ENCODE results near the gene GKN2. TPM values are rescaled to one million over a fixed set of nuclear protein-coding genes. Genes with fewer than 3 reads are reported as not detected.

GKN2 gene
- total RNA-seq, 3 donors from 2014 or later, result not detected

DNA sequence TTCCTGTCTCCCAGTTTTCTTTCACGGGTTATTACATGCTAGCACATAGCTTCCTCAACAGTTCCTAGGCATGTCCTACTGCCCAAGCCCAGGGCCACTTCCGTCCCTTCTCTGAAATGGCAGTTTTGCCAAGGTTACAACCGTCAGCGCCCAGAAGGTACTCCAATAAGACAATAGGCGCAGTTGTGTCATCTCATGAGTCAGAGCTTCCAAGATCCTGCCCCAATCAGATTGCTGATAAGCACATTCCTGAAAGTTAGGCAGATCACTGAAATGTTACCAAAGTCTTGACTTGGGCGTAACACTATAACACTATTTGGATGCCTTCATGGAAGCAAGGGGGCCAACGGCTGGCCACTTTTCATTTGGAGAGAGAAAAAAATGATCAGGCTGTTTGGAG lies 34.2 kb downstream of the GKN2 start:
- Mint-ChIP-seq H3K9me3 (no peaks in the 10 kb centered on the region), H3K4me1 (ENCODE audit: low read depth) (peaks cover 2% of the 10 kb centered on the region), H3K27me3 (ENCODE audit: low read depth) (no peaks in the 10 kb centered on the region), H3K36me3 (ENCODE audit: insufficient read depth) (no peaks in the 10 kb centered on the region), H3K4me3 (no peak overlapping the region)
- ATAC-seq, result no peak
- DNase-seq, result no peak

DNA sequence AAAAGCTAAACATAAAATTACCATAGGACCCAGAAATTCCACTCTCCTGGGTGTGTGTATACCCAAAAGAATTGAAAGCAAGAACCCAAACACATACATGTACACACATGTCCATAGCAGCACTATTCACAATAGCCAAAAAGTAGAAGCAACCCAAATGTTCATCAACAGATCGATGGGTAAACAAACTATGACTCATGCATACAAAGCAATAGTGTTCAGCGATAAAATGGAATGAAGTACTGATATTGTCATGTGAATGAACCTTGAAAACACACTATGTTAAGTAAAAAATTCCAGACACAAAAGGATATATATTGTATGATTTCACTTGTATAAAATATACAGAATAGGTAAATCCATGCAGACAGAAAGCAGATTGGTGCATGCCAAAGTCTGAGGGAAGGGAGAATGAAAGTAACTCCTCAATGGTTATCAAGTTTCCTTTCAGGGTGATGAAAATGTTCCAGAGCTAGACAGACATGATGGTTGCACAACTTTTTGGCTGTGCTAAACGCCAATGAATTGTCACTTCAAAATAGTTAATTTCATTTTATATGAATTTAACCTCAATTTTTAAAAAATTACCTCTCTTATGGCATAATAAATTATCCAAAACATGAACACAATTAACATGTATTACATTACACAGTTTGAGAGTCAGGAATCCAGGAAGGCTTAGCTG lies 35.5 kb downstream of the GKN2 start:
- Mint-ChIP-seq H3K36me3 (ENCODE audit: insufficient read depth) (no peaks in the 10 kb centered on the region), H3K27me3 (ENCODE audit: low read depth) (no peaks in the 10 kb centered on the region), H3K4me3 (no peak overlapping the region), H3K9me3 (no peaks in the 10 kb centered on the region), H3K4me1 (ENCODE audit: low read depth) (peaks cover 2% of the 10 kb centered on the region)
- no peak for DNase-seq
- ATAC-seq, result no peak

DNA sequence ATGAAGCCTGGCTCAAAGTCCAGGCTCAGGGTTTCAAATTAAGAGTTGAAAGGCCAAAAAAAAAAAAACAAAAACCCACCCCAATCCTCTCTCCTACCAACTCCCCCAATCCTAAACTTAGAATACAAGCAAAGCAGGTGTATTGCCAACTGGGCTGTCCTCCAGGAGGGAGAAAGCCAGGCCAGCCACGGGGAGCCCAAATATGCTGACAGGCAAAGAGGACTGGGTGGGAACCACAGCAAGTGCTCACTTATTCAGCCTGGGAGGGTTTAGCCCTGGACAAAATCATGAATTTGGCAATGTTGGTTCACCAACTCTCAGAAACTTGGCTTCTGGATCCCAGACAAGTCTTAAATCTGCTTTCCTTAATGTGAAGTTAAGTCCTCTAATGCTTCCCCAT lies 36.5 kb downstream of the GKN2 start:
- H3K4me3 Mint-ChIP-seq, result no peak overlapping the region
- ATAC-seq (no peak), DNase-seq (no peak)
- H3K27me3 Mint-ChIP-seq (ENCODE audit: low read depth), result no peaks in the 10 kb centered on the region
- H3K4me1 Mint-ChIP-seq (ENCODE audit: low read depth), result peaks cover 2% of the 10 kb centered on the region
- no peaks in the 10 kb centered on the region for H3K36me3 Mint-ChIP-seq (ENCODE audit: insufficient read depth)
- no peaks in the 10 kb centered on the region for H3K9me3 Mint-ChIP-seq

DNA sequence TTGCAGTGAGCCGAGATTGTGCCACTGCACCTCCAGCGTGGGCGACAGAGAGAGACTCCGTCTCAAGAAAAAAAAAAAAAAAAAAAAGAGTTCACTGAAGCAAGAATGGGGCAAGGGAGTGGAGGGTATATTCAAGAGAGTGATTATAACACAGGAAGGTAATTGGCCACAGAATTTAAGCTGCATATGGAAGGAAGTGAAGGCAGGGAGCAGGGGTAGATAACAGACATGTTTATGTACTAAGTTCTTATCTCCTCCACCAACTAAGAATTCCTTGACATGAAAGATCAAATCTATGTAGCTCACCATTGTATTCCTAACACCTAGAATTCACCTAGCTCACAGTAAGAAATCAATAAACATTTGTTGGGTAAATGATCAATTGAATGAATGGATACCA lies 37.3 kb downstream of the GKN2 start:
- Mint-ChIP-seq H3K9me3 (no peaks in the 10 kb centered on the region), H3K36me3 (ENCODE audit: insufficient read depth) (no peaks in the 10 kb centered on the region), H3K4me3 (no peak overlapping the region), H3K4me1 (ENCODE audit: low read depth) (peaks cover 4% of the 10 kb centered on the region), H3K27me3 (ENCODE audit: low read depth) (no peaks in the 10 kb centered on the region)
- no peak for DNase-seq
- ATAC-seq, result no peak

DNA sequence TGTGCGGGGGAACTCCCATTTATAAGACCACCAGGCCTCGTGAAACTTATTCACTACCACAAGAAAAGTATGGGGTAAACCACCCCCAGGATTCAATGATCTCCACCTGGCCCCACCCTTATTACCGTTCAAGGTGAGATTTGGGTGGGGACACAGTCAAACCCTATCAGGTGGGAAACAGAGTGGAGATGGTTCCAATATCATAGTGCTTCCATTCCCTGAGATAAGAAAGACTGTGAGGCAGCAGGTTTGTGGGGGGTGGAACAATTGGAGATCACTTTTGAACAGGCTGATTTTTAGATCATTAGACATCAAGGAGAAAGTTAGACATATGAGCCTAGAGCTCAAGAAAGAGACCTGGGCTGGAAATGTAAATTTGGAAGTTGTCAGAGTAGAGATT lies 39.3 kb downstream of the GKN2 start:
- Mint-ChIP-seq H3K4me3 (no peak overlapping the region), H3K9me3 (no peaks in the 10 kb centered on the region), H3K4me1 (ENCODE audit: low read depth) (peaks cover 22% of the 10 kb centered on the region), H3K36me3 (ENCODE audit: insufficient read depth) (no peaks in the 10 kb centered on the region), H3K27me3 (ENCODE audit: low read depth) (no peaks in the 10 kb centered on the region)
- no peak for DNase-seq
- ATAC-seq, result no peak

DNA sequence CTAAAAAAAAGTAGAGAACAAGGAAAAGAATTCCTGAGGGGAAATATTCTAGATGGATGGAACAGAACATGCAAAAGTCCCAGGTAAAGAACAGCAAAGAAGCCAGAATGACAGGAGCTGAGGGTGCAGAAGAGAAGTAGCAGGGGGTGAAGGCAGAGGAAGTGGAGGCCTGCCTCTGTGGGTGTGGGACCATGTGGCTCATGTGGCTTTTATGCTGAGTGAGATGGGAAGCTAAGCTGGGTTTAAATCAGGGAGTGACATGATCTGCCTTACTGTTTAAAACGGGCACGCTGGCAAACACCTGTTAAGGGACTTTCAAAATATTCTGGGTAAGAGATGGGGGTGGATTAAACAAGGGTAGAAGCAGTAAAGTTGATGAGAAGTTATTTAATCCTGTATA lies 40.0 kb downstream of the GKN2 start:
- Mint-ChIP-seq H3K9me3 (no peaks in the 10 kb centered on the region), H3K4me3 (no peak overlapping the region), H3K4me1 (ENCODE audit: low read depth) (peaks cover 28% of the 10 kb centered on the region), H3K36me3 (ENCODE audit: insufficient read depth) (no peaks in the 10 kb centered on the region), H3K27me3 (ENCODE audit: low read depth) (no peaks in the 10 kb centered on the region)
- DNase-seq (no peak), ATAC-seq (no peak)

DNA sequence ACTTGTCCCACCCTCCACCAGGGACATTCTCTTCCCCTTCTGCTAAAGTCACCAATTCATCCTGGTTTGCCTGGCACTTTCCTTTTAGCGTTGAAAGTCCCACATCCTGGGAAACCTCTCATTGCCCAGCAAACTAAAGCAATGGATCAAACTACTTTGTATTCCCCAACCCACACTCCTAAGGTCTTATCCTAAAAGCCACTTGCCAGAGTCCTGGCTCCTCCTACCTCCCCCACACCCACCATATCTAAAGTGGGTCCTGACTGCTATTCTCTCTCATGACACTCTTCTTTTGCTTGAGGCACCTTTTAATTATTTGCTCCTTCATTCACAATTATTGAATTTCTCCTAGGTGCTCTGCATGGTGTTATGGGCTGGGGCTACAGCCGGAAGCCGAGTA lies 40.6 kb downstream of the GKN2 start:
- peaks cover 32% of the 10 kb centered on the region for H3K4me1 Mint-ChIP-seq (ENCODE audit: low read depth)
- ATAC-seq (no peak), DNase-seq (no peak)
- no peaks in the 10 kb centered on the region for H3K27me3 Mint-ChIP-seq (ENCODE audit: low read depth)
- no peaks in the 10 kb centered on the region for H3K9me3 Mint-ChIP-seq
- no peaks in the 10 kb centered on the region for H3K36me3 Mint-ChIP-seq (ENCODE audit: insufficient read depth)
- H3K4me3 Mint-ChIP-seq, result no peak overlapping the region

DNA sequence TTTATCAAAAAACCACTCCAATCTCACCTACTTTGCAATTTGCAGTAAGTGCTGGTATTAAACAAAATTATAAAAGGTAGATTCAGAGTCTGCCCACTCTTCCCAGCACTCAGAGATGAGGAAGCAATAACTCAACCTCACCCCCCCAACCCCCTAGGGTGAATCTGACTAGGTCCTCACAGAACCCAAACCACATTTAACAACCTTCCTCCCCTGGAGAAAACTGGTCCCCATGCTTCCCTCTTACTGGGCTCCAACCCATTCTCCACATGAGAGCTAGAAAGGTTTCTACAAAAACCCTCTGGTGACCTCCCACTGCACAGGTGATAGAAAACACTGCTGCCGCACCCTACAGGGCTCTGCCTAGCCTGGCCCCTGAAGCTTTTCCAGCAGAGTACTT lies 41.0 kb downstream of the GKN2 start:
- H3K4me1 Mint-ChIP-seq (ENCODE audit: low read depth), result peaks cover 34% of the 10 kb centered on the region
- no peaks in the 10 kb centered on the region for H3K9me3 Mint-ChIP-seq
- no peak for DNase-seq
- H3K27me3 Mint-ChIP-seq (ENCODE audit: low read depth), result no peaks in the 10 kb centered on the region
- no peaks in the 10 kb centered on the region for H3K36me3 Mint-ChIP-seq (ENCODE audit: insufficient read depth)
- no peak overlapping the region for H3K4me3 Mint-ChIP-seq
- ATAC-seq, result no peak

DNA sequence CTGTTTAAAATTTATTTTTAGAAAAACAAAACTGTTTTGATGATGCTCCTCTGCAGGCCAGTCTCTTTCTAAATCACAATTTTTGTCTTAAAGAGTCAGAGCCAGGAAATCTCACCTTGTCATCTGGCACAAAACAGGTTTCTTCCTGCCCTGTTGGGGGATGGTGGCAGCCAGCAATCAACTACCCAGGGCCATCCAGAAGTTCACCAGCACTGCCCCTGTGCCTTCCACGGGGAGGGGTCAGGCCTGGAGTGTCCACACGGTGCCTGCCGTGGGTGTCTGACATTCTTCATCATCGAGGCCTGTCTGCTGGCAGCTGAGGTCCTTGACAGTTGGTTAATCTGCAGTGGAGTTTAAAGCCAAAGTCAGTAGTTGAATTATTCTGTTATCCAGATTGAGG lies 41.4 kb downstream of the GKN2 start:
- DNase-seq, result no peak

DNA sequence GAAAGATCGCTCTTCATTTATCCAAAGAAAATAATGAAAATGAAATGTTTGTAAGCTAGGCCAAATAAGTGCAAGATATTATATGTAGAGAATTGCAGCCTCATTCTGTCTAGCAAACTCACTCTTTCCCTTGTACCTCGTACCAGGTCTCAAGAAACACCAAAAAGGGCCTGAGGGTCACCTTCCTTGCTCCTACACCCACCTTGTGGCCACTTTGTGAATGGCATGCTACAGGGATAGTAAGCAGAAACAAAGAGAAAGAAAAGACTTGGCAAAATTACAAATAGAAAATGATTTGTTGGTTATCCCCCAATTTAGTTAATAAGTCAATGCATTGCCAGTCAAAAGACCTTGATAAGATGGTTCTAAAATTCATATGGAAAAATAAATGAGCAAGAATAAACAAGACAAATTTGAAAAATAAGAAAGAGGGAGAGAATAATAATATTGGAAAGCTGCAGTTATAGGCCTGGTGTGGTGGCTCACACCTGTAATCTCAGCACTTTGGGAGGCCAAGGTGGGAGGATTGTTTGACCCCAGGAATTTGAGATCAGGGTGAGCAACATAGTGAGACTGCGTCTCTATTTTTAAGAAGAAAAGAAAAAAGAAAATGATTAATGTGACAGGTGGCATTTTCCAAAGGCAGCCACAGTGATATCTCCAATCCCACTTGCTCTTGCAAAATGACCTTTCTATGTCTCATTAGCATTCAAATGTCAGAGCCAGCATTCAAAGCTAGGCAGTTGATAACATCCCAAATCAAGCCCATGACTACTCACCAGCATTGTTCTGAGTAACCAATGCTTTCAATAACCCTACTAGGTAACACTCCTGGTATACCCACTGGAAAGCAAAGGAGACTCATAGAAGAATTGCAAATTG lies 42.7 kb downstream of the GKN2 start:
- H3K36me3 Mint-ChIP-seq (ENCODE audit: insufficient read depth), result no peaks in the 10 kb centered on the region
- peaks cover 33% of the 10 kb centered on the region for H3K4me1 Mint-ChIP-seq (ENCODE audit: low read depth)
- no peak for ATAC-seq
- DNase-seq, result peak; percentile 71
- no peaks in the 10 kb centered on the region for H3K27me3 Mint-ChIP-seq (ENCODE audit: low read depth)
- H3K9me3 Mint-ChIP-seq, result no peaks in the 10 kb centered on the region
- H3K4me3 Mint-ChIP-seq, result no peak overlapping the region

More for the DNA sequence above, 41.4 kb downstream of the GKN2 start:
- peaks cover 35% of the 10 kb centered on the region for H3K4me1 Mint-ChIP-seq (ENCODE audit: low read depth)
- no peak for ATAC-seq
- H3K9me3 Mint-ChIP-seq, result no peaks in the 10 kb centered on the region
- H3K4me3 Mint-ChIP-seq, result no peak overlapping the region
- no peaks in the 10 kb centered on the region for H3K36me3 Mint-ChIP-seq (ENCODE audit: insufficient read depth)
- H3K27me3 Mint-ChIP-seq (ENCODE audit: low read depth), result no peaks in the 10 kb centered on the region

DNA sequence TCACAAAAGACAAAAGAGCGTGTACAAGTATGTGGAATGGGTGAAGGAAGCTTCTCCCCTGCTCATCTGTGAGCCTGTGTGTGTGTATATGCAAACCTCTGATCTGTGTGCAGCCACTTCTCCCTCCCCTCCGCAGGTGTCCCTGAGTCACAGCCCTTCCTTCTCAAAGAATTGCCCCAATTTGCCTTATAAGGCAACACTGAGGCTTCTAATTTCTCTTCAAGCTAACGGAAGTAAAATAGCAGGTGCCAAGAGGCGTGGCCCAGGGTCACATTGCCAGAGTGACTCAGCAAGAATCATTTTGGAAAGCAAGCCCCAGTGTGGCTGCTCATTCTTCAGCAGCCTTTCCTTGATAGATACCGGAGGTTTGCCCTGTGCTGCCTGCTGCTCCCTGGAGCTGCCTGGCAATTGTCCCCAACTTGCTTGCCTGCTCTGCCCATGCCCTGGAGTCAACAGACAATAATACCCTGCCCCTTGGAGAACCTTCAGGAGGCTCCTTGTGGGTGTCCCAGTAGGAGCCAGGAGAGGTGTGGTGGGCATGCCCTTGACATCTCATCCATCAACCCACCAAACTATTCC lies 44.2 kb downstream of the GKN2 start:
- ATAC-seq (peak; percentile 93 to 95), DNase-seq (peak; percentile 79)
- Mint-ChIP-seq H3K4me1 (ENCODE audit: low read depth) (peaks cover 33% of the 10 kb centered on the region), H3K4me3 (peak overlapping the region; percentile 38), H3K27me3 (ENCODE audit: low read depth) (no peaks in the 10 kb centered on the region), H3K36me3 (ENCODE audit: insufficient read depth) (no peaks in the 10 kb centered on the region), H3K9me3 (no peaks in the 10 kb centered on the region)

DNA sequence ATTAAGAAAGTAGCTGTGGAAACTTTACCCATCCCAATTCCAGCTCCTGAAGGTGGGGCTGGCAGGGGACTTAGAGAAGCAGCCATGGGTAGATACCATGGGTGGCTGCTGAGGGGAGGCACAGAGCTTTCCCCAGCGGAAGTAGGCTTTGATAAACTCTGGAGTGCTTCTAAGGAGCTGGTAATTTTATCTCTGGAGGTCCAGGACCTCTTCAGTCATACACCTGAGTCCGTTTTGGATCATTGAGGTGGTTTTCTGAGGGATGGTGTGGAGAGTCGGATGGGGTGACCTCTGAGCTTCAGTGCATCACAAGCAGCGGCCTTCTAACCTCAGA lies 44.8 kb downstream of the GKN2 start:
- Mint-ChIP-seq H3K27me3 (ENCODE audit: low read depth) (no peaks in the 10 kb centered on the region), H3K4me3 (peak overlapping the region; percentile 12), H3K36me3 (ENCODE audit: insufficient read depth) (no peaks in the 10 kb centered on the region), H3K9me3 (no peaks in the 10 kb centered on the region), H3K4me1 (ENCODE audit: low read depth) (peaks cover 33% of the 10 kb centered on the region)
- DNase-seq (no peak), ATAC-seq (peak; percentile 2 to 4)

DNA sequence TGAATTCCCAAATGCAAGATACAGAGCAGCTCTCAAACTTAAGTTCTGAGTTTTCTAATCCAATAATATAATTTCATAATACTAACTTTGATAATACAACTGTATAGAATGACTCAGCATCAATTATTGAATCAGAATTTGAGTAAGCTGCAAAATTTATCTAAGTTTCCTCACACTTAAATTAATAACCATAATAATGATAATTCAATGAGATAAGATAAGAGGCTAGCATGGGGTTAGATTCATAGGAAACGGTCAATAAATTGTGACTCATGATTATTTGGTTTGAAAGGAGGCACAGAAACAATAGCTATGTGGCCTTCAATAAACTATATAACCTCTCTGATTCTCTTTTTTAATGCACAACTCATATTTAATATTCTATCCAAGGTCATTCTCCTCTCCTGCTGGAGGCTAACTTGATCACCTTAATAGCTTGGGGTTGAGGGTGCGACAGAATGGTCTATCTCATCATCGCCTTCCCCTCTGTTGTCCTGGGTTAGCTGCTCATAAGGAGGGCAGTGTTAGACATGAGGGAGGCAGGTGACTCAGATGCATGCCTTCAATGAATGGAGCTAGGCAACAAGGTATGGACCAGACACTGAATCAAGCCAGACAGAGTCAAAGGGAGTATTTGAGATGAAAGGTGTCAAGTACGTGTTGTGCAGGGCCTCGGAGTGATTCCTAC lies 45.3 kb downstream of the GKN2 start:
- Mint-ChIP-seq H3K4me3 (no peak overlapping the region), H3K4me1 (ENCODE audit: low read depth) (peaks cover 33% of the 10 kb centered on the region), H3K9me3 (no peaks in the 10 kb centered on the region), H3K36me3 (ENCODE audit: insufficient read depth) (no peaks in the 10 kb centered on the region), H3K27me3 (ENCODE audit: low read depth) (no peaks in the 10 kb centered on the region)
- DNase-seq (no peak), ATAC-seq (no peak)

DNA sequence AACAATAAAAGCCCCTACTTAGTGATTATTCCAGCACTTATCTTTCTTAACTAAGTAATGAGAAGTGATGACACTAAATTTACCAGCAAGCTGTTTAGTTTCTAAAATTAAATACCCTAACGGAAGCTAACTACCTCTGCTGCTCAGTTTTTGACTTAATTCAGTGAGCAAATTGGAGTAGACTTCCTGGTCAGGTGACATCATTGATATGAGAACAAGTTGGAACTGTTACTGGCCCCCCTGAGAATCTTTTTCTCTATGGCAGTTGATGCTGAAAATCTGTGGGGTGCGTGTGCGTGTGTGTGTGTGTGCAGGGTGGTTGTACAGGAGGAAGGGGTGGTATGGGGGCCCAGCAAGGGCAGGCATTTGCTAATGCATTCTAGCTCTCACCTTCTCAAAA lies 46.0 kb downstream of the GKN2 start:
- Mint-ChIP-seq H3K27me3 (ENCODE audit: low read depth) (no peaks in the 10 kb centered on the region), H3K9me3 (peaks cover 2% of the 10 kb centered on the region), H3K4me1 (ENCODE audit: low read depth) (peaks cover 33% of the 10 kb centered on the region), H3K4me3 (no peak overlapping the region), H3K36me3 (ENCODE audit: insufficient read depth) (no peaks in the 10 kb centered on the region)
- ATAC-seq (no peak), DNase-seq (no peak)

All from activated T-cell treated with anti-CD3 and anti-CD28 coated beads, Interleukin-2, amount 50 U/mL, for 4 hours (primary cell).